ENCODE results near the gene IGLL5. TPM values are rescaled to one million over a fixed set of nuclear protein-coding genes. Genes with fewer than 3 reads are reported as not detected.

IGLL5 gene
- total RNA-seq, 4 donors from 2014 or later, result 1.8 to 15.7 TPM; not detected in 2

DNA sequence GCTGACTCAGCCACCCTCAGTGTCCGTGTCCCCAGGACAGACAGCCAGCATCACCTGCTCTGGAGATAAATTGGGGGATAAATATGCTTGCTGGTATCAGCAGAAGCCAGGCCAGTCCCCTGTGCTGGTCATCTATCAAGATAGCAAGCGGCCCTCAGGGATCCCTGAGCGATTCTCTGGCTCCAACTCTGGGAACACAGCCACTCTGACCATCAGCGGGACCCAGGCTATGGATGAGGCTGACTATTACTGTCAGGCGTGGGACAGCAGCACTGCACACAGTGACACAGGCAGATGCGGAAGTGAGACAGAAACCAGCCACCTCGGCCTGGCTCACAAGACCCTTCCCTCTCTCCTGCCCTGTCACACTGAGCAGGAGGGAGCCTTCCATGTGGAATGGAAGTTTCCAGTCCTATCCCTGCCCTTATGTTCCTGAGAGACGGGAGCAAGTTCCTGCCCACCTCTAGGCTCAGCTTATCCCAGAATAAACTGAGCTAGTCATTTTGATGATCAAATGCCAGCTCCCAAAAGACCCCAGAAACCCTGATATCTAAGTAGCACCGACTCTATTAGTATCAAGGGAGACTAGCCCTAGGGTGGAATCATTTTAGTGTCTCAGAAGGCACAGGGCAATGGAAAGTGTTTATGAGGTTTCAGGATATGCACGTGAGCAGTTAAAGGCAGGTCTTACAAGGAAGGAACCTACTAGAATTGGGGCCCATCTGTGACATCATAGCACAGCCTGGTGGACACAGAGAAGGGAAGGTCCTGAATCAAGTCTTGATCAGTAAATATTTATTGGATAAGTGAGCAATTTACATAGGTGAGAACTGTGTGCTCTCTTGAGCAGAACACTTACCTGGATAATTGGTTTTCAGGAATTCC lies 6.3 kb upstream of the IGLL5 start:
- H3K27me3 ChIP-seq, result no peaks in the 10 kb centered on the region
- intact Hi-C loops (cut with DNase I), result no loop called here
- no peak for DNase-seq
- WGBS, 2 donors, result 71 to 79% methylated on average over 10 of the region's 10 CpGs
- TF ChIP-seq, protein P1, sequence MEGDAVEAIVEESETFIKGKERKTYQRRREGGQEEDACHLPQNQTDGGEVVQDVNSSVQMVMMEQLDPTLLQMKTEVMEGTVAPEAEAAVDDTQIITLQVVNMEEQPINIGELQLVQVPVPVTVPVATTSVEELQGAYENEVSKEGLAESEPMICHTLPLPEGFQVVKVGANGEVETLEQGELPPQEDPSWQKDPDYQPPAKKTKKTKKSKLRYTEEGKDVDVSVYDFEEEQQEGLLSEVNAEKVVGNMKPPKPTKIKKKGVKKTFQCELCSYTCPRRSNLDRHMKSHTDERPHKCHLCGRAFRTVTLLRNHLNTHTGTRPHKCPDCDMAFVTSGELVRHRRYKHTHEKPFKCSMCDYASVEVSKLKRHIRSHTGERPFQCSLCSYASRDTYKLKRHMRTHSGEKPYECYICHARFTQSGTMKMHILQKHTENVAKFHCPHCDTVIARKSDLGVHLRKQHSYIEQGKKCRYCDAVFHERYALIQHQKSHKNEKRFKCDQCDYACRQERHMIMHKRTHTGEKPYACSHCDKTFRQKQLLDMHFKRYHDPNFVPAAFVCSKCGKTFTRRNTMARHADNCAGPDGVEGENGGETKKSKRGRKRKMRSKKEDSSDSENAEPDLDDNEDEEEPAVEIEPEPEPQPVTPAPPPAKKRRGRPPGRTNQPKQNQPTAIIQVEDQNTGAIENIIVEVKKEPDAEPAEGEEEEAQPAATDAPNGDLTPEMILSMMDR (IDR thresholded peaks at IDR 0.05), result no peak
- no peak for TF ChIP-seq POLR2A (IDR thresholded peaks at IDR 0.05)
- no peaks in the 10 kb centered on the region for H3K4me1 ChIP-seq
- no peaks in the 10 kb centered on the region for H3K9me3 ChIP-seq
- no peak overlapping the region for H3K4me3 ChIP-seq (replicated peaks in 1 of 3)
- H3K27ac ChIP-seq, result no peak overlapping the region
- H3K36me3 ChIP-seq, result no peaks in the 10 kb centered on the region

GRCh38 chr22:22882033-22882717 lies 5.4 kb upstream of the IGLL5 start:
- WGBS, 2 donors, result 75% methylated on average over 6 of the region's 6 CpGs
- TF ChIP-seq POLR2A (IDR thresholded peaks at IDR 0.05), result no peak
- TF ChIP-seq, protein P1 (IDR thresholded peaks at IDR 0.05), result no peak
- no peak overlapping the region for H3K27ac ChIP-seq

GRCh38 chr22:22883090-22883727 lies 4.4 kb upstream of the IGLL5 start:
- intact Hi-C loops (cut with DNase I), result no loop called here
- H3K27ac ChIP-seq, result no peak overlapping the region
- WGBS, 2 donors, result 93% methylated on average over 10 to 11 of the region's 11 CpGs

More at GRCh38 chr22:22882033-22882717, 5.4 kb upstream of the IGLL5 start:
- intact Hi-C loops (cut with DNase I), result no loop called here
- DNase-seq, result no peak
- Histone ChIP-seq H3K4me1 (no peaks in the 10 kb centered on the region), H3K9me3 (no peaks in the 10 kb centered on the region), H3K4me3 (replicated peaks in 1 of 3) (no peak overlapping the region), H3K36me3 (no peaks in the 10 kb centered on the region), H3K27me3 (no peaks in the 10 kb centered on the region)

DNA sequence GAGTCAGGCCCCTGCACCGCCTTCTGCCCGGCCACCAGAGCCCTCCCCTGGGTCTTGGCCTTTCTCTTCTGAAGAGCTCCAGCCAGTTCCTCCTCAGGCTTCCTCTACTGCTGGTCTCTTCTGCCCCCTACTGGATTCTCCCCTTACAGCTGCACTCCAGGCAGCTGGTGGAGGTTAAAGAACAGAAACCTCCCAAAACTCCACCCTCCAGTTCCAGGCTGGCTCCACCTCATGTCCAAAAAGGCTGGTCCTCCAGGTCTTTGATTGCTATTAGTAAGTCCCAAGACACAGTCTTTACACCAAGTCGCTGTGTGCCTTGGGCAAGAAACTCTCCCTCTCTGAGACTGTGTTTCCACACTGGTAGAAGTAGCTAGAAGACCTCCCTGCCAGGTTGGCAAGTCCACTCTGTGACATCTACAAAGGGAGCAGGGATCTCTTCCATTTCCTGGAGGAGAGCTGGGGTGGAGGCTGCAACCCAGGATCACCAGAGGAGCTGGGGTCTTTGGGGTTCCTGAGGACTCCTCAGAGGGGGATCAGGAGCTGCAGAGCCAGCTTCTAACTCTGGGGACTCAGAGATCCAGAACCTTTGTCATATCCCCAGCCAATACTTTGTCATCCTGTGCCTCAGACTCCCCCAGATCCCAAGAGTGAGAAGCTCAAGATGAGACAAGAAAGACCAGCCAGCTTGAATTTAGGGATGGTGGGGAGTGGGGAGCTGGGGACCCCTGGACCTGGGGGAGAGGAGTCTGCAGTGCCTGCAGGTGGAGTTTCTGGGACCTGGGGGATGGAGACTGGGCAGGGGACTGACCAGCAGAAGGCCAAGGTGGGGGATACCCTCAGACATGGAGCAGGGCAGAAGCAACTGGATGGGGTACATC lies 3.4 kb upstream of the IGLL5 start:
- Histone ChIP-seq H3K9me3 (no peaks in the 10 kb centered on the region), H3K27ac (no peak overlapping the region), H3K27me3 (no peaks in the 10 kb centered on the region), H3K36me3 (no peaks in the 10 kb centered on the region), H3K4me1 (no peaks in the 10 kb centered on the region), H3K4me3 (replicated peaks in 1 of 3) (no peak overlapping the region)
- 22 to 27% methylated on average over 2 to 3 of the region's 3 CpGs for WGBS, 2 donors
- TF ChIP-seq, protein P1 (IDR thresholded peaks at IDR 0.05), result peak in 4 of 6 experiments; percentile 22 to 39 (median 26)
- no peak for TF ChIP-seq POLR2A (IDR thresholded peaks at IDR 0.05)
- intact Hi-C loops (cut with DNase I), result no loop called here
- DNase-seq, result peak; percentile 32 to 33

More at GRCh38 chr22:22883090-22883727, 4.4 kb upstream of the IGLL5 start:
- Histone ChIP-seq H3K4me1 (no peaks in the 10 kb centered on the region), H3K9me3 (no peaks in the 10 kb centered on the region), H3K4me3 (replicated peaks in 1 of 3) (no peak overlapping the region), H3K36me3 (no peaks in the 10 kb centered on the region), H3K27me3 (no peaks in the 10 kb centered on the region)
- DNase-seq, result no peak
- TF ChIP-seq, protein P1 (IDR thresholded peaks at IDR 0.05), result no peak
- TF ChIP-seq POLR2A (IDR thresholded peaks at IDR 0.05), result no peak

All from thyroid gland (tissue), 4 donors.